Stimulated activated CD8-positive, alpha-beta memory T cell treated with anti-CD3 and anti-CD28 coated beads, Interleukin-4, amount 100 ng/mL, for 48 hours (primary cell): ENCODE measurements around the gene AMOTL2.

ENCODE experiments used
- DNase-seq: peaks from one replicate; pipeline ENCODE4 v3.0.0-alpha.2; 2020

AMOTL2 gene

DNA sequence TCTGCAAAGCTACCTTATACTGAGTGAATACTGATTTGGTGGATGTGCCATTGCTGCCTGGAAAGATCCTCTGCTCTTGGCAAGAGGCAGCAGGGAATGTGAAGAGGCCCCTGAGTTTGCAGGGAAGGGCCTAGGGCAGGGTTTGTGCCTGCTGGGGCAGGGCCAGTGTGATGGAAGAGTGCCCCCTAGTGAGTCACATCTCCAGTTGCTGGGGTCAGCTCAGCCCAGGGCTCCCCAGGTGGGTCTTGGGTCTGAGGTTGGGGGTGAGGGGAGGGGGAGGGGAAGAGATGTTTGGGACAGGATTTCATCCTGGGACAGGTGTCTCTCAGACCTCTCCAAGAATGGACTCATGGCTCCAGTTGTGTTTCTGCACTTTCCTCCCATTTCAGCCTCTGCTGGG lies 4.1 kb upstream of the AMOTL2 start:
- DNase-seq = peak; percentile 37

DNA sequence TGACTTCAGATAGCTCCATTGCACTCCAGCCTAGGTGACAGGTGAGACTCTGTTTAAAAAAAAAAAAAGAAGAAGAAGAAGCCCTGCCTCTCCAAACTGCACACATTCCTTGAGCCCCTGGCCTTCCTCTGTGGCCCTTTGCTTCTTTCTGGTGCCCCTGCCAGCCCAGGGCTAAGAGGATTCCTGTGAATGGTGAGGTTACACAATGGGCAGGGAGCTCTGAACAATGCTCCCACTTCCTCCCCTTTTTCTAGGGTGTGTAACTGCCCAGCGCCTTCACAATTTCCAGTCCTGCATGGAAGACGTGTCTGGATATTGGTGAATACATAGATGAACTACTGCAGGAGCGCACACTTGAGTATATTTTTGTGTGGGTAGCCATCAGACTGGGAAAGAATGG lies 3.6 kb upstream of the AMOTL2 start:
- no peak for DNase-seq

DNA sequence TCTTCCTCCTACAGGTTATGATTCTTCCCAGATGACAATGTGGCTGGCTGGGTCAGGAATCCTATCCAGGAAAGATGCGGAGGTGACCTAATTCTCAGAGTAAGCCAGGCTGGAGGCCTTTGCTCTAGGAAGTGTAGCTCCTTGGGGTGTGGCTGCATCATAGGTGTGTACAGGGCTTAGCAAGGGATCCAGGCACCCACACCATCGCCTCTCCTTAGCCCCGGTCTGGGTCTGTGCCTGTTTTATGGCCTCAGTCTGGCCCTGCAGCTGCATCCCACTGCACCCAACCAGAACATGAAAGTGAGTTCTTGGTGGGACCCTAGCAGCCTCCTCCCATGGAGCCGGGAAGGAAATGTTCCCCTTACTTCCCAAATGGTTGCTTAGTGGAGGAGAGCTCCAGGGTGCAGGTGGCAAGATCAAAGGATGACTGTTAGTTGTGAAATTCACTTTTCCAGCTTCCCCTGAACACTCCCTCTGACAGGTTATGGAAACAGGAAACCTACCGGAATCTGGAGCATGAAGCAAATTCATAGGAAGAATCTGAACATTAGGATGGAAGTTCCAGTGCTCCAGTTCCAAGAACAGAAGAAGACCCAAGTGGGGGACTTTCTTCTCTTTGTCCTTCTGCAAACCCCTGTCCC lies 2.7 kb upstream of the AMOTL2 start:
- DNase-seq = no peak

GRCh38 chr3:134376385-134376765 lies 2.1 kb upstream of the AMOTL2 start:
- no peak for DNase-seq

DNA sequence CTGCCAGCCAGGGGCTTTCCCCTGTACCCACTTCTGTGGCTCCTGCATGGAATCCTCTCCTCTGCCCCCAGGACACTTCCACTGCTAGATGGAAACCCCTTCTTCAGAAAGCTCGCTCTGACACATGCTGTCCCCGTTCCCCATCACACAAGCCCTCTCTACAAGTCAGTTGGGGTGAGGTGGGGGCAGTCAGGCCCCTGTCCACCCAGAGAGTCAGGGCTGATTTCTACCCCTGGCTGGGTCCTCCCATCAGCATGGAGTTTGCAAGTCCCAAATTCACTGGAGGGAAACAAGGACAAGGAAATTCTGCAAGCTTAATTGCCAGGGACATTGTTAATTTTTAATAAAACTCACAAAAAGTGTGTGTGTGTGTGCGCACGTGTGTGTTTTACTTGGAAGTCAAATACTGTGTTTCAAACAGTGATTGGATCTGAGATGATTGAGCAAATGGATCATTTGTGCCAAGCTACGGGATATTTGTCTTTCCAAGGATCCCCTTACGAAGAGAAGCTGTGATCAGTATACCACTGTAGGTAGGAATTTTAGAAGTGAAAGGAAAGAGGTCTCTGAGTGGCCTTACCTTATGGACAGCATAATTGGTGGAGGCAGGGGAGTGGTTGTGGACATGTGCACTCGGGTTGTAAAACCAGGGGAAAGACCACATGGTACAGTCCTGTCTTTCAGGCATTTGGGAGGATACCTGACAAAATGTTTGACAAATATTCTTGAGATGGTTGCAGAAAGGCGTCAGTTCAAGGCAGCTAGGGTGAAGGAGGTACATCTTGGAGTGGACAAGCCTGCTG lies 1.5 kb upstream of the AMOTL2 start:
- DNase-seq = no peak

DNA sequence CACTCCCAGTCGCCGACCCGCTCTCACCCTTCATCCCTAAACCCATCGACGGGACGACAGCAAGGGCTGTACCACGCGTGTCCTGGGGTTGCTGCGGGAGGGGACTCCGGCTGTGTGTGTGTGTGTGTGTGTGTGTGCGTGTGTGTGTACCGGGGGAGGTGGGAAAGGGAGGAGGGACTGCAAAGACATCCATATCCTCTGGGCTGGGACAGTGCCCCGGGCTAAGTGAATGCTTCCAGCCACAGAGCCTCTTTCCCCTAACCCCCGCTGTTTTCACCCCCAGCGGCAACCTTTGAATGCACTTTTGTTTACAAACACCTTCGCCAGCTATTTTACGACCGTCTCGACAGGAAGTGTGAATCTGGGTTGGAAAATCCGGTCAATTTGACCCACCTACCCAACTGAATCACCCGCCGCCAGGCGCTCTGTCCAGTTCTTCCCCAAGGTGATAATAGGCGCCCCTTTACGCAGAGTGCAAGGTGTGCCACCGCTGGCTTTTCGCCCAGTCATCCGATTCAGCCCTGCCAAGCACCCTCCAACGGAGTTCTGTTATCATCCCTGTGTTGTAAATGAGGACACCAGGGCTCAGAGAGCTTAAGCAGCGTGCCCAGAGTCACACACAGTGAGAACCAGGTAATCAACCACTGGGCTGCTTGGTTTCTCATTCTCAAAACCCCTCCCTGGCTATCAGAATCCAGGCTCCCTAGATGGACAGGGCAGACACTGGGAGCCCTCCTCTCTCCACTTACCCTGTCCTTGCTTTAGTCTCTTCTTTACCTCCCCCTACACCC lies 739 bp upstream of the AMOTL2 start:
- DNase-seq = no peak

DNA sequence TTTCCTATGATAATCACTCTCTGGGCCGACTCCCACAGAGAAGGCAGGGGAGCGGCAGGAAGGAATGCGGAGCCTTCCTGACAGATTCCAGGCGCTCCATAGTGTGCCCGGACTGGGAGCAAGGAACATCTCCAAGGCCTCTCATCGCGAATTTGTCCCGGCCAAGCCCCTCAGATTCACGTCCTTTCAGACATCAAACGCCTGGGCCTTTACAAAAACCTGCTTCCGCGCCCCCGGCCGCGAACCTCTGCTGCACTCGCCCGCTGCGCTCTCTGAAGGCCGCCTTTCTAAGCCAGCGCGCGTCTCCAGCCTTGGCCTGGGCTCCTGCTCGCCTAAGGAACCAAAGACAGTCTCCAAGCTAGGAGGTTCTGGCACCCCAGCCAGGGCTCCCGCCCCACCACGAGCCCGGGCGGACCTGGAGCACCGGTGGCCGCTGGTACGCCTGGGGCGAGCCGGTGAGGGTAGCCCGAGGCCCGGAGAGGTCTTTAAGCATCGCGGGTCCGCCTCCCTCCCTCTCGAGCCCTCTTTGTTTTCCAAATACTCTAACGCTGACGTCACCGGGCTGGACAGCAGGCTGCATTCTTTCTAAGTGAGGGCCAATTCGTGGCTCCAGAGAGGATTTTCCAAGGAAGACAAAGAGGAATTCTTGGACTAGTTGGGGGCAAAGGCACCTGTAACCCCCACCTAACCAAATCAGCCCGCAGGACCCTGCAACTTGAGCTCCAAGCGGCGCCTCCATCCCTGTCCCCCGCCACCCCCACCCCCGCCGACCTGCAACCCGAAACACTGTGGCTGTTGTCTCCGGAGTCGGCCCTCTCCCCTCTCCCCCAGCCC lies 759 bp downstream of the AMOTL2 start:
- no peak for DNase-seq

GRCh38 chr3:134372396-134373270 lies 1.6 kb downstream of the AMOTL2 start:
- DNase-seq = no peak

- no peak for DNase-seq
Observed at GRCh38 chr3:134371542-134372324, 2.5 kb downstream of the AMOTL2 start.

GRCh38 chr3:134370611-134371531 lies 3.4 kb downstream of the AMOTL2 start:
- DNase-seq = no peak

DNA sequence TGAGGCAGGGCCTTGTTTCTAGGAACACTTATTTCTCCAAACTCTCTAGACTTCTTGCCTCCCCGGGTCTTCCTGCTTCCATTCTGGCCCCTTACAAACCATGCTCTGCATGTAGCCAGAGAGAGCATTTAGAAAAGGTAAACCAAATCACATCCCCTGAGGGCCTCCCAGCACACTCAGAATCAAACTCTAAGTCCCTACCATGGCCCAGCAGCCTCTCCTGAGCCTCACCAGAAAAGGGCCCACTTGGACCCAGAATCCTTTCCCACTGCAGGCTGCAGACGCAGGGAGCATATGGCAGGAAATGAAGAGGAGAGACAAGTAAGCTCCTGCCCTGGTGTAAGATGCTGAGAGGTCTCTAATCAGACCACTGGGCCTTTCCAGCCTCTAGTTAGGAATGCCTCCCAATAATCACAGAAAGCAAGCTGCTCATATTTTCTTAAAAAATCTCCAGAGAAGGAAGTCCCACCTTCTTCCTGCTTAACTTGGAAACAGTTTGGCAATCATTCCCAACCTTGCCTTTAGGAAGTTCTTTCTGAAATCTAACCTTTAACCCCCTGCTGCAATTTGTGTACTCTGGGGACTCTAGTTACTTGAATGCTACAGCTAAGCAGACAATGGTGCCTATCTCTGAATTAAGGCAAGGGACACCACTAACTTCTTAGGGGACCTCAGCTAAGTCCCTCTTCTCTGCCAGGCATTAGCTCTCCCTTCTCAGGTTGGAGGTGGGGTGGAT lies 4.2 kb downstream of the AMOTL2 start:
- no peak for DNase-seq

- no peak for DNase-seq
Observed at GRCh38 chr3:134369231-134369741, 5.0 kb downstream of the AMOTL2 start.

- DNase-seq = no peak
Observed at GRCh38 chr3:134368751-134369105, 5.5 kb downstream of the AMOTL2 start.

- no peak for DNase-seq
Observed at GRCh38 chr3:134367869-134368750, 6.1 kb downstream of the AMOTL2 start.

DNA sequence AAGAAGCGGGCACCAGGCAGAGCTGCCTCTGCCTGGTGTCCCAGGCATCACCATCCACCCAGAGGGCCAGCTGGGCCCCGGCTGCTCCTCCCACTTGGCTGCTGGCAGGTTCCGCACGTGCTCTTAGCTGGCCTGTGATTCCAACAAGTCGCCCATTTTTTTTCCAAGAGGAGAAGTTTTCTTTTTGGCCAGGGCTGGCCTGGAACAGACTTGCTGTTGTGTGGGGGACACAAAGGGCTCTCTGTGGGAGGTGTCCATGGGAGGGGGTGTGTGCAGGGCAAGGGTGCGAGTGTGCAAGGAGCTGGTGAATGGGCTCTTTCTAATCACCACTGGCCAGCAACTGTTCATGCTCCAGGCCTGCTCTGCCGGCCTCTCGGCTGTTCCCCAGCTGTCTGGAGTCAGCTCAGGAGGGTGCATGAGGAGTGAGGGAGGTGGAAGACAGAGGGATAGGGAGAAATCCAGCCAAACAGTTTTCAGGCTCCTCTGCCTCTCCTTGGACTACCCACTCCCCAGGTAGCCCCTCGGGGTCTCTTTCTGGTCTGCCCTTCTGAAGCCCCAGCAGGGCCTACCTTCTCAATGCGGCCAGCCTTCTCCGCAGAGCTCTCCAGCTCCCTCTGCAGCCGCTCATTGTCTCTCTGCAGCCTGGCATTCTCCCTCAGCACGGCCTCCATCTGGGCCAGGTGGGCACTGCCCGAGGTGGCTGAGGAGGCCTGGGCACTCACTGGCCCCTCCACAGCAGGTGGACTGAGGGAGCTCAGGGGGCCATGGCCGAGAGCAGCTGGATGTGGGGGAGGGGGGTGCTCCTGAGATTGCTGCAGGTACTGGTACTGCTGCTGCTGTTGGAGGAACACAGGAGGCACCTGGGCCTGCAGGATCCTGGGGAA lies 7.1 kb downstream of the AMOTL2 start:
- no peak for DNase-seq

- no peak for DNase-seq
Observed at GRCh38 chr3:134366221-134366927, 7.9 kb downstream of the AMOTL2 start.
